NB4 (cell line): Measurements from ENCODE around the gene KCNC1.

Experiments used
- DNase-seq: peaks from one replicate; pipeline ENCODE4 v3.0.0; 2010; ENCODE audit warnings: low read depth
- H3K4me3 ChIP-seq: one replicate; pipeline ENCODE4 v1.5.1; 2011; ENCODE audit warnings: mild to moderate bottlenecking, low read depth, low read length, moderate library complexity
- MAX ChIP-seq: IDR thresholded peaks from 2 replicates; pipeline ENCODE4 v1.6.1; 2011; ENCODE audit warnings: low read depth, low read length
- MYC ChIP-seq: IDR thresholded peaks from 2 replicates; pipeline ENCODE4 v1.6.1; 2011; ENCODE audit warnings: low read depth, low read length
- POLR2A ChIP-seq: IDR thresholded peaks from 2 replicates; pipeline ENCODE4 v1.6.1; 2011; ENCODE audit warnings: mild to moderate bottlenecking; ENCODE audit not compliant: insufficient read length; ENCODE audit errors: extremely low read depth
- TF ChIP-seq, protein P1 (sequence below): IDR thresholded peaks from one replicate; pipeline ENCODE4 v1.5.1; 2012; ENCODE audit warnings: low read depth, low read length

The KCNC1 gene

GRCh38 chr11:17782603-17783337 lies 48.2 kb downstream of the KCNC1 start:
- no peak overlapping the region for H3K4me3 ChIP-seq
- DNase-seq: no peak
- no peak for TF ChIP-seq MYC
- no peak for TF ChIP-seq POLR2A
- TF ChIP-seq, protein P1, sequence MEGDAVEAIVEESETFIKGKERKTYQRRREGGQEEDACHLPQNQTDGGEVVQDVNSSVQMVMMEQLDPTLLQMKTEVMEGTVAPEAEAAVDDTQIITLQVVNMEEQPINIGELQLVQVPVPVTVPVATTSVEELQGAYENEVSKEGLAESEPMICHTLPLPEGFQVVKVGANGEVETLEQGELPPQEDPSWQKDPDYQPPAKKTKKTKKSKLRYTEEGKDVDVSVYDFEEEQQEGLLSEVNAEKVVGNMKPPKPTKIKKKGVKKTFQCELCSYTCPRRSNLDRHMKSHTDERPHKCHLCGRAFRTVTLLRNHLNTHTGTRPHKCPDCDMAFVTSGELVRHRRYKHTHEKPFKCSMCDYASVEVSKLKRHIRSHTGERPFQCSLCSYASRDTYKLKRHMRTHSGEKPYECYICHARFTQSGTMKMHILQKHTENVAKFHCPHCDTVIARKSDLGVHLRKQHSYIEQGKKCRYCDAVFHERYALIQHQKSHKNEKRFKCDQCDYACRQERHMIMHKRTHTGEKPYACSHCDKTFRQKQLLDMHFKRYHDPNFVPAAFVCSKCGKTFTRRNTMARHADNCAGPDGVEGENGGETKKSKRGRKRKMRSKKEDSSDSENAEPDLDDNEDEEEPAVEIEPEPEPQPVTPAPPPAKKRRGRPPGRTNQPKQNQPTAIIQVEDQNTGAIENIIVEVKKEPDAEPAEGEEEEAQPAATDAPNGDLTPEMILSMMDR: no peak
- TF ChIP-seq MAX: no peak

- TF ChIP-seq, protein P1: no peak
- TF ChIP-seq MAX (no peak), MYC (no peak), POLR2A (no peak)
- H3K4me3 ChIP-seq: no peak overlapping the region
Observed at GRCh38 chr11:17783878-17784277, 49.3 kb downstream of the KCNC1 start.

DNA sequence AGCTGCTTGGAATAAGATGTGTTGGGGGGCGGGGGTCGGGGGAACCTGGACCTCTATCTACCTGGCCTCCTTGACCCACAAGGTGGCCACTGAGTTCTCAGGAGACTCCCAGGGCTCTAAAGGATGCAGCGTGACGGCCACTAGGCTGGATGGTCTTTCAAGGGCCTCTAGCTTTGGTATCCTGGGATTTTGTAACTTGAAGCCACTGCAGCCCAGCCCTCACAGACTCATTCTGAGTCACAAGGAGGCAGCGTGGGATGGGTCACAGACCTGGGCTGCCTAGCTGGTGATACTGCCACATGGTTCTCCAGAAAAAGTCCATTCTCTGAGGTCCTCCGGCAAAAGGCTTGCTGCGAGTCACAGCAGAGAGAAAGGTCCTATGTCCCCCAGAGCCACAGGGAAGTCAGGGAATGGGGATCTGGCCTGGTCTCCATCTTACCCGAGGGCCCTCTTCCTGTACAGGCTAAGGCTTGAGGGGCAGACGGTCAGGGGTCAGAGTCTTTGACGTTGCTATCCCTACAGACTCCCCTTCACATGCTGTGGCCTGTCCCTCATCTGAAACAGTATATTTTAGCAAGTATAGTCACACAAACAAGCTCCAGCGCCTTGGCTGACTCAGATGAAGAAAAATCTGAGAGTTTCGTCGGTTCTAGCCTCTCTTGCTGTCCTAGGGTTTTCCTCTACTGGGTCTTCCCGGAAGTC lies 52.4 kb downstream of the KCNC1 start:
- TF ChIP-seq POLR2A: no peak
- TF ChIP-seq MAX: no peak
- TF ChIP-seq MYC: no peak
- TF ChIP-seq, protein P1: no peak
- DNase-seq: no peak

More at GRCh38 chr11:17783878-17784277, 49.3 kb downstream of the KCNC1 start:
- DNase-seq: no peak

DNA sequence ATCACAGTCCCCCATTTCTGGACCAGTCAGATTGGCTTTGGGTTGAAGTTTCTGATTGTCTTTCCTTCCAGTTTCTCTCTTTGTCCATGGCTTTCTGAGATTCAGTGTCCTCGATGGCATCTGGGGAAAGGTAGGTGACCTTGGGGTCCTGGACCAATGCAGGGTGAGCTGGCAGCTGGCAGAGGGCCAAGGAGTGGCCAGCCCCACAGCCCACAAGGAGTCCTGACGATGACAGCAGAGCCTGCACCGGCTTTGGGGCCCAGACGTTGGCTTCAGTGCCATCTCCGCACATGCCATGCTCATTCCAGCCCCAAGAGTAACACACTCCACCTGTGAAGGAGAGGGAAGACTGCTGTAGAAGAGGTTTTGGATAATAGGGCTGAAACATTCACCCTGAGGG lies 53.5 kb downstream of the KCNC1 start:
- DNase-seq: no peak
- H3K4me3 ChIP-seq: no peak overlapping the region
- TF ChIP-seq POLR2A (no peak), MAX (no peak), MYC (no peak)
- TF ChIP-seq, protein P1: no peak

More for the DNA sequence above, 52.4 kb downstream of the KCNC1 start:
- H3K4me3 ChIP-seq: no peak overlapping the region

DNA sequence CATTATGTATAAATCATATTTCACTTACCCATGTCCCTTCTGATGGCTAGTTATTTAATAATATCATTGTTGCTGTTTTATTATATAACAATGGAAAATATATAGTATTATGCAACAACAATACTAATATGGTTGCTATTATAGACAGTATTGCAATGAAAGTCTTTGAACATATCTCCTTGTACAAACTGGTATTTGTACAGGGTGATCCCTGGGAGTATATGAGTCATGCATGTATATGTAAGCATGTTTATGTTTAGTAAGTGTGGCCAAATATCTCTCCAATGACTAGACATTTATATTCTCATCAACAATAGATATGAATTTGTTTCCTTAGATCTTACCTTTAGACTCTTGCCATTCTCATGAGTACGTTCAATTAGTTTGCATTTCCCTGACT lies 55.9 kb downstream of the KCNC1 start:
- no peak overlapping the region for H3K4me3 ChIP-seq
- DNase-seq: no peak
- TF ChIP-seq POLR2A (no peak), MYC (no peak)
- TF ChIP-seq, protein P1: no peak
